Activated B cell treated with CpG ODN at 0.5 μM for 24 hours (primary cell): ENCODE data around the gene PHF23. TPM values are rescaled to one million over a fixed set of nuclear protein-coding genes. Genes with fewer than 3 reads are reported as not detected.
A peak's percentile ranks its signal among the peaks of the same experiment; 100 is the strongest.

ENCODE experiments used
- ATAC-seq: fragments of 200-7000 bp; cut with Tn5 transposase; one replicate; pipeline ENCODE4 v1.10.0; 2021; ENCODE audit warnings: low read depth, mild to moderate bottlenecking, moderate library complexity
- CTCF ChIA-PET: fragments of 350-600 bp; sonication (Branson Sonifier 250); formaldehyde crosslinking; loops from one replicate; lab custom pipeline; 2021; ENCODE audit warnings: antibody characterized with exemption; lab: Charles Lee
- POLR2A ChIA-PET: fragments of 350-600 bp; sonication (Branson Sonifier 250); formaldehyde crosslinking; loops from one replicate; lab custom pipeline; 2021; ENCODE audit warnings: antibody characterized with exemption; lab: Charles Lee
- DNase-seq: peaks from one replicate; pipeline ENCODE4 v3.0.0; 2022
- H3K27ac Mint-ChIP-seq: one replicate; pipeline ENCODE4 v1.8.0; 2020; ENCODE audit warnings: mixed read lengths
- H3K27me3 Mint-ChIP-seq: one replicate; pipeline ENCODE4 v1.8.0; 2021; ENCODE audit warnings: mixed read lengths
- H3K36me3 Mint-ChIP-seq: one replicate; pipeline ENCODE4 v1.8.0; 2021; ENCODE audit warnings: low read depth, mixed read lengths
- H3K4me1 Mint-ChIP-seq: one replicate; pipeline ENCODE4 v1.8.0; 2021; ENCODE audit warnings: mixed read lengths
- H3K4me3 Mint-ChIP-seq: one replicate; pipeline ENCODE4 v1.8.0; 2020; ENCODE audit warnings: mild to moderate bottlenecking, mixed read lengths
- H3K9me3 Mint-ChIP-seq: one replicate; pipeline ENCODE4 v1.8.0; 2020; ENCODE audit warnings: mixed read lengths
- intact Hi-C: fragments of 100-400 bp; cut with micrococcal nuclease; formaldehyde crosslinking; loops from one replicate; pipeline ENCODE4 v1.15.1; 2024
- total RNA-seq: library from RNA; stranded (reverse); gene quantifications from 2 replicates; pipeline ENCODE4 v1.2.3, GENCODE V29; 2022
- TF ChIP-seq, protein P1 (sequence below): fragments of 200-600 bp; IDR thresholded peaks from one replicate; pipeline ENCODE4 v1.8.0; 2022; ENCODE audit warnings: antibody characterized with exemption, mild to moderate bottlenecking

The PHF23 gene
- total RNA-seq, 1 donor from 2014 or later, result 46.6 TPM

DNA sequence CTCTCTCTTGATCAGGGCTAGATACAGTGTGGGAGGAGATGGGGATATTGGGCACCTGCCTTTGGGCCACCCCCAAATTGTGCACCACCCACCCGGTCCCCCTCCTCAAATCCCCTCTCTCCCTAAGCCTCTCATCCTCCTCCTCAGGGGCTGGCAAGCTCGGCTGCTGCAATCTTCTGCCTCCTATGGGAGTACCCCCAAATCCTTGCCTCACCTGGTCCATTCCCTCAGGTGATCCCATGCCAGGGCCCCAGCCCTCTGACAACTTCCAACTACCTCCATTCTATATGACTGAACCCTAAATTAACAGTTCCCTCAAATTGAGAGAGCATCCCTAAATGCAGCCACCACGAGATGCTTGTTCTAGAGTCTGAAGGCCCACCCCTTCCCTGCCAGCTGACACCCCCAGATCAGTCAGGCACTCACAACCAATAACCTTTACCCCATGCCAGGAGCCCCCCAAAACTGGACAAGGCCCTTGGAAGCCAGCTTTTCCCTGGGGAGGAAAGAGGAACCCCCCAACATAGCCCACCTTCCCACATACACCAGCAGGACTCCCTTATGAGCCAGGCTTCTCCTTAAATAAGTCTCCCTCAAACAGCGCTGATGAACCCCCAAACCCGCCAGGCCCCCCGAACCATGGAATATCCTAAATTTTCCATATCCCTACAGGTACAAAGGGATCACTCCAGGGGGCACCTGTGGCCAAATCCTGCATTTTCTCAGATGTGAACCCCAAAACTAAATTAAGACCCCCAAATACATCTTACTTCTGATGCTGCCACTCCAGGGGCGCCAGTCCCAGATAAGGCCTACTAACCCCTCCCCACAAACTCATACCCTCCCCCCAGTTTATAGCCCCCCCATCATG, 22.8 kb downstream of the PHF23 start:
- Mint-ChIP-seq H3K27me3 (no peaks in the 10 kb centered on the region), H3K27ac (peak overlapping the region; percentile 53), H3K4me3 (no peak overlapping the region), H3K4me1 (peaks cover 69% of the 10 kb centered on the region), H3K9me3 (no peaks in the 10 kb centered on the region), H3K36me3 (peaks cover 9% of the 10 kb centered on the region)
- no peak for DNase-seq
- no peak for ATAC-seq
- TF ChIP-seq, protein P1, sequence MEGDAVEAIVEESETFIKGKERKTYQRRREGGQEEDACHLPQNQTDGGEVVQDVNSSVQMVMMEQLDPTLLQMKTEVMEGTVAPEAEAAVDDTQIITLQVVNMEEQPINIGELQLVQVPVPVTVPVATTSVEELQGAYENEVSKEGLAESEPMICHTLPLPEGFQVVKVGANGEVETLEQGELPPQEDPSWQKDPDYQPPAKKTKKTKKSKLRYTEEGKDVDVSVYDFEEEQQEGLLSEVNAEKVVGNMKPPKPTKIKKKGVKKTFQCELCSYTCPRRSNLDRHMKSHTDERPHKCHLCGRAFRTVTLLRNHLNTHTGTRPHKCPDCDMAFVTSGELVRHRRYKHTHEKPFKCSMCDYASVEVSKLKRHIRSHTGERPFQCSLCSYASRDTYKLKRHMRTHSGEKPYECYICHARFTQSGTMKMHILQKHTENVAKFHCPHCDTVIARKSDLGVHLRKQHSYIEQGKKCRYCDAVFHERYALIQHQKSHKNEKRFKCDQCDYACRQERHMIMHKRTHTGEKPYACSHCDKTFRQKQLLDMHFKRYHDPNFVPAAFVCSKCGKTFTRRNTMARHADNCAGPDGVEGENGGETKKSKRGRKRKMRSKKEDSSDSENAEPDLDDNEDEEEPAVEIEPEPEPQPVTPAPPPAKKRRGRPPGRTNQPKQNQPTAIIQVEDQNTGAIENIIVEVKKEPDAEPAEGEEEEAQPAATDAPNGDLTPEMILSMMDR, result no peak
- POLR2A ChIA-PET, result interaction anchor here (0.5 to 2.5 kb wide), 3 partner anchors 23 to 264 kb away, joined by 3 to 10 read pairs (median 4); partner anchors contain the start of genes GABARAP and PHF23
- intact Hi-C loops, result loop anchor here (5.0 kb wide), 1 partner anchor 136 kb away; the partner anchor contains the start of gene KCTD11
- CTCF ChIA-PET, result no interaction called here

DNA sequence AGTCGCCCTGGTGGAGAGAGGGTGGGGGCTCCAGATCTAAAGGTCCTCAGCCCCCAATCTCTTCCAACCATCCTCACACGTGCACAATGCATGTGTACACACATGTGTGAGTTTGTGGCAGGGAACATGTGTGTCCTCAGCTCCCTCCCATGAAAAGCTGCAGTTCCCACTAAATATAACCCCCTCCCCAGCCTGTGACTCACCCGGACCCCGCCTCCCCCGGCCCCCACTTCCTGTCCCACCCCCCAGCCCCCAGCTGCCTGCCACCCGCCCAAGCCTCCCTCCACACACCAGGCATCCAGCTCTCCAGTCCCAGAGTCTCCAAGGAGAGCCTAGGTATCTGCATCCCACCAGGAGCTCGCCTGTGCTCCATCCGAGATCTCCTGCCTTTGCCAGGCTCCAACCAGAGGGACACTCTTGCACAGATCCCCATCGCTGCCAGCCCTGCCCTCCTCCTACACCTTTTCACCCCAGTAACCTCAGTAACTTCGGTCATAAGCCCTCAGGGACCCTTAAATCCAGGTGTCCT, 23.5 kb downstream of the PHF23 start:
- ChIA-PET POLR2A (interaction anchor here (0.5 to 2.7 kb wide), 4 partner anchors 23 to 265 kb away, joined by 3 to 21 read pairs (median 7); partner anchors contain the start of genes GABARAP and PHF23), CTCF (no interaction called here)
- Mint-ChIP-seq H3K27ac (peak overlapping the region; percentile 53), H3K4me3 (no peak overlapping the region), H3K4me1 (peaks cover 62% of the 10 kb centered on the region), H3K27me3 (no peaks in the 10 kb centered on the region), H3K36me3 (peaks cover 5% of the 10 kb centered on the region), H3K9me3 (no peaks in the 10 kb centered on the region)
- TF ChIP-seq, protein P1, result no peak
- no peak for ATAC-seq
- DNase-seq, result no peak
- intact Hi-C loops, result loop anchor here (1.0 to 5.0 kb wide), 2 partner anchors 82 to 137 kb away; partner anchors contain the start of gene KCTD11

DNA sequence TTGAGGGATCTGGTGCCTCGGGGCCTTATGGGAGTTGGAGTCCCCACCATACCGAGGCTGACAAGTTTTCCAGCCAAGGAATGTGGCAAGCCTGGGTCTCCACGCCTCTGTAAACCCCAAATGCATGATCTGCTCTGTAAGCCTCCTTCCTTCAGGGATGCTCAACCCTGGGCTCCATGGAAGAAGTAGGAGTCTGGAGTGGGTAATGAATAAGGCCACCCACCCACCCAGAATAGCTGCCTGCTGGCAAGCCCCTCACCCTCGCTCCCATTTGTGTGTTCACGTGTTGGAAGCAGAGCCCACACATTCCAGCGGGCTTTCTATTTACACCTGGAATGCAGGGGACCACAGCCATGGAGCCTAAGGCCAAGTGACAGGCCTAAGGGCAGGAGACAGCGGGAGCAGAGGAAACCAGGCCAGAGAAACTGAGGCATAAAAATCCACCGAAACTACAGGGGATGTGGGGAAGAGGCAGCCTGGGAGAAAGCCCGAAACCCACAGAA, 24.1 kb downstream of the PHF23 start:
- CTCF ChIA-PET, result no interaction called here
- Mint-ChIP-seq H3K4me3 (peak overlapping the region; percentile 88), H3K9me3 (no peaks in the 10 kb centered on the region), H3K4me1 (peaks cover 56% of the 10 kb centered on the region), H3K27me3 (no peaks in the 10 kb centered on the region), H3K36me3 (peaks cover 2% of the 10 kb centered on the region), H3K27ac (peak overlapping the region; percentile 94)
- POLR2A ChIA-PET, result interaction anchor here (0.8 to 2.7 kb wide), 8 partner anchors 9 to 189 kb away, joined by 3 to 21 read pairs (median 4); partner anchors contain the start of genes DVL2, GABARAP, PHF23 and TMEM256
- DNase-seq, result no peak
- intact Hi-C loops, result loop anchor here (1.0 to 5.0 kb wide), 2 partner anchors 82 to 137 kb away; partner anchors contain the start of gene KCTD11
- no peak for ATAC-seq
- TF ChIP-seq, protein P1, result no peak

DNA sequence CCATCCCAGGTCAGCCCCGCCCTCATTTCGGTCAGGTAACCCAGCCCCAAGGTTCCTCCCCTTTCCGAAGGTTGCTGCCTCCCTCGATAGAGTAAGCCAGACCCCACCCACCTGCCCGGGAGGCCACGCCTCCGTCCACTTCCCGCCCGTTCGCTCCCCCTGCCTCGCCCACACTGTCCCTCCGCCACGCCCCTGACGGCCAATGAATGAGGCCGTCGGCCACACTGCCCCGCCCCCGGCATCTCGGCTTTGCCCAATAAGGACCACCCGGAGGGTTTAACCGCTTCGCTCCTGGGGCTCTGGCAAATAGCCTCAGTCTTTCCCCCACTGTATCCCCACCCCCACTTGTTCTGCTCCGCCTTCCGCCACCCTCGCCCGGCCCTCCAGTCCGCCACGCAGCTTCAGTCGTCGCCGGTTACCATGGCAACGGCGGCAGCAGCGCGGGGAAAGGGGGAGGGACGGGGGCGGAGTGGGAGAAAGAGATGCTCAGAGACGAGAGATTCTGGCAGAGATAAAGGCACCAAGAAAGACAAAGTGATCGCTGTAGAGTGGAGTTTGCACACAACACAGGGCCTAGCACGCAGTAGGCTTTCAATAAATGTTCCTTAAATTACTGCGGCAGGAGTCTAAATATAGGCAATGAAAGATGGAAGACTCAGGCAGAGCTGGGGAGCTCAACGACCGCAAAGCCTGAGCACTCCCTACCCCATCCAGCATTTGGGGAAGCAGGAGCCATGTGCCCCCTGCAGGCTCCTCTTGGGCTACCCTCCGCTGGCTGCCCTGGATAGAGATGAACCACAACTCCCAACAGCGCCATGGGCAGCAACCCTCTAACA, 24.7 kb downstream of the PHF23 start:
- Mint-ChIP-seq H3K9me3 (no peaks in the 10 kb centered on the region), H3K4me3 (peak overlapping the region; percentile 88), H3K36me3 (no peaks in the 10 kb centered on the region), H3K27me3 (no peaks in the 10 kb centered on the region), H3K27ac (peak overlapping the region; percentile 94), H3K4me1 (peaks cover 53% of the 10 kb centered on the region)
- TF ChIP-seq, protein P1, result no peak
- DNase-seq (peak; percentile 98), ATAC-seq (peak; percentile 86)
- CTCF ChIA-PET, result interaction anchor here (0.7 kb wide), 1 partner anchor 45 kb away, joined by 3 read pairs; no protein-coding TSS in a partner anchor
- POLR2A ChIA-PET, result interaction anchor here (0.6 to 2.7 kb wide), 11 partner anchors 9 to 1729 kb away, joined by 3 to 21 read pairs (median 4); partner anchors contain the start of genes DVL2, GABARAP, PHF23 and TMEM256
- intact Hi-C loops, result loop anchor here (1.0 to 5.0 kb wide), 8 partner anchors 9 to 223 kb away; partner anchors contain the start of genes DVL2, EIF5A, ELP5 and FGF11
